HG03039 (cell line): Measurements from ENCODE around the gene AIFM2.
"Not testable (repeated sequence)": the region's sequence is repeated elsewhere in the genome, so short reads cannot be mapped to it uniquely, and the experiment has no call there.

Experiments
- ATAC-seq: cut with Tn5 transposase; IDR thresholded peaks from one replicate; pipeline ENCODE4 v1.9.1; 2021; ENCODE audit warnings: mild to moderate bottlenecking, moderate library complexity; ENCODE audit not compliant: unreplicated experiment

Gene AIFM2

DNA sequence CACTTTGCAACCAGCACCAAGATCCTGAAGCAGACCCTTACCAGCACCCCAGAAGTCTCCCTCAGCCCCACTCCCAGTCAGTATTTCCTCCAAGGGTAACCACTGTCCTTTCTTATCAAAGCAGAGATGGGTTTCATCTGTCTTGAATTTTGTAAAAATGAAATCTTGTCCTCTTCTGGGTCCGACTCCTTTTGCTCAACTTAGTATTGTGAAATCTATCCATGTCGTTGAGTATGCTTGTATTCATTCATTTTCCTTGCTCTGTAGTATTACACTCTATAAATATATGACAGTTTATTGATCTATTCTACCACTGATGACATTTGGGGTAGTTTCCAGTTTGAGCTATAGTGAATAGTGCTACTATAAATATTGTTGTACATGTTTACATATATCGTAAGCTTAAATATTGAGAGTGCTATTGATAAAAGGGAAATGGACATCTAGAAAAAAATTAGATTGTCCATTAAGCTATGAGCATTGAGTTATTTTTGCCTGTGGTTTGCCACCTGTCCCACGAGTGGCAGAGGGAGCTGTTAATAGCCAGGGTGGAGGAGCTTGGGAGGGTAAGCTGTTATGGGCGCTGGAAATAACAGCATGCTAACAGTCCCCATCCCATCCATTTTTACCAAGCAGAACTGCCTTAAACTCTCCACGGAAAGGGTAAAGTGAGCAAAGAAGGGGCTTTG is 36.5 kb downstream of the AIFM2 start:
- ATAC-seq, result no peak

DNA sequence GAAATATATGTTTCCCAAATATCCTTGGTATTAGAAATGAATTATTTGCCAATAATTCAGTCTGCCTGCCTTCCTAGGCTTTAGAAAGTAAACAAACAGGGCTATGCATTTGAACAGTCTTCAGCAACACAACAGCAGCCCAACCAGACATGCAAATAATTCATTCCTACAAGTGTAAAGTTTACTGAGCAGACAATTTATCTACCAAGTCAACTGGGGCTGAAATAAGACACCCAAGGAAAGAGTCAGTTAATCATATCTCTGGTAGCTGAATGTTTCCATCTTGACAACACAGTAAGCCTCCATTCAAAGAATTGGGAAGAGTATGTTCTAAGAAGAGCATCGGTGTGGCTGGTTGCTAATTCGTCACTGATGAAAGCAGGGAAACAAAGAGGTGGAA is 38.4 kb downstream of the AIFM2 start:
- ATAC-seq, result no peak

DNA sequence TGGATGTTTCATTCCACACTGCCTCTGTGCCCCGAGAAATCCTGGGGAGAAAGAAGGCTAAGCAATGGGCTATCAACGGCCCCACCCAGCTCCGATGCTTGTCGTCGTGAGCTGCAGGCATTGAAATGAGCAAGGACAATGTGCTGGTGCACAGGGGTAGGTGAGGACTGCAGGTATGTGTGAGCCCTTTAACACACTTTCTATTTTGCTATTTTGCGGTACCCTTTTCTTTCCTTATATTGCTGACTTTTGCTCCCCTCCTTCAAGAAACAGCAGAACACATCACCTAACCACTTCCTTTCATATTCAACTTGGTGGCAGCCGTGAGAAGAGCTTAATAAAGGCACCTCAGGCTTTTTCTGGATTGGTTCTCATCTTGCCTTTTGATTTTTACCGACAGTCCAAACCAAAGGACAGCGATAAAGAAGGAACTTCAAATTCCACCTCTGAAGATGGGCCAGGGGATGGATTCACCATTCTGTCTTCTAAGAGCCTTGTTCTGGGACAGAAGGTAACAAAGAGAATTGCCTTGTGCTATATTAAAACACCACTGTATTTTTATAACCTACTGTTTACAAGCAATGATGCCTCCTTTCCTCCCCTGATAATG is 39.2 kb downstream of the AIFM2 start:
- ATAC-seq, result no peak

DNA sequence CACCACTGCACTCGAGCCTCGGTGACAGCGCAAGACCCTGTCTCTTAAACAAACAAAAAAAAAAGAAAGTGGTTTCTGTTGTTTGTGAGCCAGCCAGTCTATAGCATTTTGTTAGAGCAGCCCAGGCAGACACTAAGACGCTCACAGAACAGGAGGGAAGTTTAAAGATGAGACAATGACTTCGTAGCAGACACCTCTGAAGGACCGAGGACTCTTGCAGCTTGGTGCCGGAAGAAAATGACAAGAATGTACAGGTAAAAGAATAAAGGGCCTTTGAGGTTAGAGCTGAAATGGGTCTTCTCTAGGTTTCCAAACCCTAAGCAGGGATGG is 40.3 kb downstream of the AIFM2 start:
- ATAC-seq, result no peak

DNA sequence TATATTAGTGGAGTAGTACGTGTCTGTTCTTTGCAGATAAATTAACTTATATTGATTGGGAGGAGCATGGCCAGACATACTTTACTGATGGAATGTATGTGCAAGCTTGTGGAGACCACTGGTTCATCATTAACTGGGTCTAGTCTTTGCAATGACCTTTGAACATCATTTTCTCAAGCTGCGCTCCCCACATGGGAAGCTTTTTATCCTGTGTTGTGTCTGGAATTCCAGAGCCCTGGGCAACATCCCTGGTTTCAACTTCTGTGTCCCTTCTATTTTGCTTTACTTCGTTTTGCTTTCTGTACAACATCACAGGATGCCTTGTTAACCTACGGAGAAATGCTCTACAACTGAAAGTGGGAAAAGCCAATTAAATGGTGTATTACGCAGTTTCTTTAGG is 41.7 kb downstream of the AIFM2 start:
- ATAC-seq, result no peak

DNA sequence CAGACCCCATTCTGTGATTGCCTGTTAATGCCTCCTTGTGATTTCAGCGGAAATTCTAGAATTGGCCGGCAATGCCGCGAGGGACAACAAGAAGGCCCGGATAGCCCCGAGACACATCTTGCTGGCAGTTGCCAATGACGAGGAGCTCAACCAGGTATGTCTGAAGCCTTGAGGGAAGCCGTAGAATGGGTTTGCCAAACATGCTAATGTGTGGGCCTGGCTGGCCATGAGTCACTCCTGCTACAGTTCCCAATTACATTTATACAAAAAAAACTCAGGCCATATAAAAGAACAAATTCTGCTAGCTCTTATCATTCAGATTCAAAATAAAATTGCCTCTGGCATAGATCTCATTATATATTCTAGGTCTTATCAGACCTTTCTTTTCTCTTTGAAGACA is 42.6 kb downstream of the AIFM2 start:
- no peak for ATAC-seq

DNA sequence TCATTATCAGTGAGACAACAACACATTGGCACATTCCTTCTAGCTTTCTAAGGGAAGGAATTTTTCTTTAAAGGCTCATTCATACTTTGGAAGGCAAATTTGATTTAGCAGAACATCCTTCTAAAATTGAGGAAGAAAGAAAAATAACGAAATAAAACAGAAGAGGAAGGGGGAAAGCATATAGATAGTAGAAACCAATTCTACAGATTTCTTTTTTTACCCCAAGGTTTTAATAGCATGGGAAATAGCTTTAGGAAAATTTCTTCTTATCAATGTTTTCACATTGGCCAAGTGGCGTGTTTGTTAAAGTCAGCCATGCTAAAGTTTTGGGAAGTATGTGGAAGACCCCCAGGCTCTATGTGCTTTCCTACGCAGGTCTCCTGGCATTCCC is 44.3 kb downstream of the AIFM2 start:
- ATAC-seq, result no peak

DNA sequence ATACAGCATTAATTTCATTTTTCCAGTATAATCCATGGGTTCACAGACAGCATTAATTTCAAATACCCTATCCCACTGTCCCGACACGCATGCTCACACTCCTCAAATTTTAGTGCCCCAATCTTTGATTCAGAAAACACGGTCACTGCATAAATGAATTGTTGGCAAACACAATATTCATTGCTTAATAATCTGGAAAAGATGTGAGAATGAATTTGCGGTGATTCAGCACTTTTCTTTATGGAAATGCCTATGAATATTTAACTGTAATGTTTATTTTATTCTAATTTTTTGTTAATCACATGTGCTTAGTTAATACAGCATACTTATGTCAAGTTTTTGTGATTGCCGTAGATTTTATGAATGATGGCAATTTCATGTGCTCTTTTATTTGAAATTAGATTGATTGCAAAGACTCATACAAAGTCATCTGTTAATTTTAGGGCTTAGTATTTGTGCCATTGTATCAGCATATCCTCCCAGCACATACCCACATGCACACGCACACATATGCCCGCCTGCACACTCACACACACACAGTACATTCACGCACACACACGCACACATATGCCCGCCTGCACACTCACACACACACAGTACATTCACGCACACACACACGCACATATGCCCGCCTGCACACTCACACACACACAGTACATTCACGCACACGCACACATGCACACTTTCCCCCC is 44.9 kb downstream of the AIFM2 start:
- no peak for ATAC-seq

DNA sequence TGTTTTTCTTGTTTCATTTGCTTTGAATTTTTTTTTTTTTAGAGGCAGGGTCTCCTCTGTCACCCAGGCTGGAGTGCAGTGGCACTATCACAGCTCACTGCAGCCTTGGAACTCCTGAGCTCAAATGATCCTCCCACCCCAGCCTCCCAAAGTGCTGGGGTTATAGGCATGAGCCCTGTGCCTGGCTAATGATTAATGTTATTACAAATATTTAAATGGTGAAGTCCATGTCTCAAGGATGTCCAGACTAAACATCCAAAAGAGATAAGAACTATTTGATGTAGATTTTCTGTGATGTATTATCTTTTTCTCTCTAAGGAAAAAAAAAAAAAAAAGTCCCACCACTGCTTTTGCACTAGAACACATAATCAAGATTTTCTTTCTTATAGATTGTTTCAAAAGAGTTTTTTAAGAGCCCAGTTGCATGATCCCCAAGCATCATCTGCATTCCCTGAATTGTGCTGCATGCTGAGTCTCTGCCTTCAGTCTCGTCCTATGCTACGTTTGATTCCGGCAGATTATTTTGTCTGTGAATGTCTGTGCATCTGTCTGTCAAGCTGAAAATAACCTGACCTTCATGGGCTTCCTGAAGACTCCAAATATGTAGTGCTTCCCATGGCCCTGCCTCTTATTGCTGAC is 46.5 kb downstream of the AIFM2 start:
- no peak for ATAC-seq

DNA sequence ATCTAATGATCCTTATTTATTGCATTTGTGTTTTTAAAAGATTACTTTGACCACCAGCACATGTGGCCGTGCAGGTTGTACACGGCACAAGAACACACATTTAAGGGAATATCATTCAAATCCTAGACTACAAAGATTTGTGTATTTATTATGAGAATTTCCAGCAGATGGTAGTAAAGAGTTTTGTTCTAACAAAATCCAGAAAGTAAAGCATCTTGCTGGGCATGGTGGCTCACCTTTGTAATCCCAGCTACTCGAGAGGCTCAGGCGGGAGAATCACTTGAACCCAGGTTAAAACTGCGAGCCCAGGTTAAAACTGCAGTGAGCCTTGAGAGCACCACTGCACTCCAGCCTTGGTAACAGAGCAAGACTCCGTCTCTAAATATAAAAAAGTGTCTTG is 48.4 kb downstream of the AIFM2 start:
- ATAC-seq, result no peak

DNA sequence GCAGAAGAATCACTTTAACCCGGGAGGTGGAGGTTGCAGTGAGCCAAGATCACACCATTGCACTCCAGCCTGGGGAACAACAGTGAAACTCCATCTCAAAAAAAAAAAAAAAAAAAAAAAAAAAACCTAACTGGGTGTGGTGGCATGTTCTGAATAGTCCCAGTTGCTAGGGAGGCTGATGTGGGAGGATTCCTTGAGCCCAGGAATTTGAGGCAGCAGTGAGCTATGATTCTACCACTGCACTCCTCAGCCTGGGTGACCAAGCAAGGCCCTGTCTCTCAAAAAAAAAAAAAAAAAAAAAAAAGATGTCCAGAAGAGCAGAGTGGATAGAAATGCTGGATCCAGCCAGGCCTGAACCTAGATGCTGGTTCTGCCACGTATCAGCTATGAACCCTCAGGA is 51.8 kb downstream of the AIFM2 start:
- not testable (repeated sequence) for ATAC-seq

DNA sequence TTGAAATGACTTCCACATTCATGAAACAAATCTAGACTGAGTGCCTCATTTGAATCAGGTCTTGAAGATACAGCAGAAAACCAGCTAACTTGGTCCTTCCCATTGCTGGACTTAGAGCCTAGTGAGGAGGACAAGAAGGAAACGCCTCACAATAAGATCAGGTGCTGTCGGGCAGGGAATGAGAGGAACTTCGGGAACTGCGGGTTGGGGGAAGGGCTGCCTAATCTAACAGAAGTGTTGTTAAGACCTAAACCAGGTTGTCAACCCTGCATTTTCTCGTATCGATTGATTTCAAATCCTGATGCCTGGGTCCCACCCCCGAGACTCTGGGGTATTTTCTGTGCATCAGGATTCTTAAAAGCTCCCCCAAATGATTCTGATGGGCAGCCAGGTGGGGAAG is 53.7 kb downstream of the AIFM2 start:
- no peak for ATAC-seq

DNA sequence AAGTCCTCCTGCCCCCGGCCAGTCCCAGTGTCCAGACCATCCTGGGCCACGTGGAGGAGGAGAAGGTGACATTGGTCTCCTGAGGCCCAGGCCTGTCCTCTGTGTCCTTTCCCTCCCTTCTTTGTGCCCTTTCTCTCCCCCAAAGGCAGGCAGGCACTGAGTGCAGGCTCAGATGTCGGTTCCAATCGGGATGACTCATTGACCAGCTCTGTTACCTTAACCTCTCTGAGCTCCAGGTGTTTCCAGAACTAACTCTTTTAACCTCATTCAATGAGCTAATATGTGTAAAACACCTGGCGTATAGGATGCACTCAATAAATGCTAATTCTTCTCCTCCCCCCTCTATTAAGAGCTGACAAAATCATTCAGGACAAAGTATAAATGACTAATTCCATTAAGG is 54.3 kb downstream of the AIFM2 start:
- no peak for ATAC-seq

DNA sequence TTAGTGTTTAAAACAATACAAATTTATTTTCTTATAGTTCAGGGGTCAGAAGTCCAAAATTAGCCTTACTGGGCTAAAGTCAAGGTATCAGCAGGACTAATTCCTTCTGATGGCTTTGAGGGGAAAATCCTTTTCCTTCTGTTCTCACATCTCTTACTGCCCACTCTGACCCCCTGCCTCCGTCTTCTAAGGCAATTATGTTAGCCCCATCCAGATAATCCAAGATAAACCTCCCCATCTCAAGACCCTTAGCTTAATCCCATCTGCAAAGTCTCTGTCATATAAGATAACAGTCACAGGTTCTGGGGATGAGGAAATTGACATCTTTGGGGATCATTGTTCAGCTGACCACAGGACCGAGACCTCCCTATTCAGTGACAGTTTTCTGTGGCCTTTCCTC is 57.7 kb downstream of the AIFM2 start:
- ATAC-seq, result no peak

DNA sequence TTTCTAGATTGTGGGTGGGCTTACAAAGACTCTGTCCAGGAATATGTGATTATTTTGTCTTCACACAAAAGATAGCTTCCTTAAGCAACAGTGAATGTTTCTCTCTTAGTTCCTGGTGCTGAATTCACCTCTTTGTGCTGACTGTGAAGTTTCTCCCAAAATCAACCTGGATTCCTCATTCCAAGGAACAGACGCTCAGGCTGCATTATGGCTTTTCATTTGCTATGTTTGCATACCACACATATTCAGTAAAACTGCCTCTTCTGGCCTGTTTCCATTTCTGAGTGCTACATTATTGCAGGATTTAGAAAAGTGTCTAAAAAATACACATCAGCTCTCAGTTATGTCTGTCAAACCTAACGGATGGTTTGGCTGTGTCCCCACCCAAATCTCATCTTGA is 58.5 kb downstream of the AIFM2 start:
- ATAC-seq, result no peak

DNA sequence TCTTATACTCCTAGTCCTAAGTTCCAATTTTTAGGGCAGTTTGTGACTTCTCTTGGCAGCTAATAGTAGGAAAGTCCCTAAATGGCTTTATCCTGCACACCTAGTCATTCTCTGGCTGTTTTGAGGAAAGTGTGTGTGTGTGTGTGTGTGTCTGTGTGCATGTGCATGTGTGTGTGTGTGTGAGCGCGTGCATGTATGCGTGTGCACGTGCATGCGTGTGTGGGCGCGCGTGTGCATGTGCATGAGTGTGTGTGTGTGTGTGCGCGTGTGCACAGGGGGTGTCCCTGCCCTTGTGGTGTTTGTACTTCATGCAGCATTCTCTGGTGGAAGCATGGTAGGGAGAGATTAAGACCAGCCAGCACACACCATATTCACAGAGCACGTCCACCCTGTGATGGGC is 61.8 kb downstream of the AIFM2 start:
- ATAC-seq, result no peak

DNA sequence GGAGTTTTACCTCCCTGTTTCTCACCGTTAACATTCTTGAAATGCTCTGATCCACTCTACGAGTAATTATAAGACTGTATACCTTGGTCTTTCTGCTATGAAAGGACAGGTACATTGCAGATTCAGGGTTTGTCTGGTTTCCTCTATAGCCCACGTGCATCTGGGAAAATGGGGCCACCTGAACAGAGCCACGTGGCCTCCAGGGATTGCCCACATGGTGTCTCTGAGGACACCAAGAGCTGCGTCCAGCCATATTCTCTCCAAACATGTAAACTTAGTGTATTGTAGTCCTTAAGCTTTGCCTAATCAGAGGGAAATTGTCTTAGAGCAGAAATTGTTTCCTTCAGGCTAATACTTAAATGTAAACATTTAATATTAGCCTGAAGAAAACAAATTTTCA is 63.3 kb downstream of the AIFM2 start:
- ATAC-seq, result no peak

DNA sequence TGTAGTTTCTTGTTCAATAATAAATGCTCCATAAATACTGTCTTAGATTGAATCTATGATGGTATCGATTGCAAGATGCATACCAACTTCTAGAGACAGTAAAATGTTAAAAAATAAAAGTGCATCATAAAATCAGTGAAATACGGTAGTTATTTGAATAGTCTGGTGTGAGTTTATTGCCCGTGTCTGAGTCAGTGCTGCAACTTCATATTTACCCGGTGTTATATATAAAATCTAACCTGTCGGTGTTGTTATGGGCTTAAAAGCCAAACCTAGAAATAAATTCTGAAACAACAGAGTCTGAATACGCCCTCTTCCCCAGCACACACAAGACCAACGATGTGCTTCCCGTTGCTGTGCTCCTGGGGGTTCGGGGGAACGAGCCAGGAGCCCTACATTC is 63.7 kb downstream of the AIFM2 start:
- ATAC-seq, result no peak

DNA sequence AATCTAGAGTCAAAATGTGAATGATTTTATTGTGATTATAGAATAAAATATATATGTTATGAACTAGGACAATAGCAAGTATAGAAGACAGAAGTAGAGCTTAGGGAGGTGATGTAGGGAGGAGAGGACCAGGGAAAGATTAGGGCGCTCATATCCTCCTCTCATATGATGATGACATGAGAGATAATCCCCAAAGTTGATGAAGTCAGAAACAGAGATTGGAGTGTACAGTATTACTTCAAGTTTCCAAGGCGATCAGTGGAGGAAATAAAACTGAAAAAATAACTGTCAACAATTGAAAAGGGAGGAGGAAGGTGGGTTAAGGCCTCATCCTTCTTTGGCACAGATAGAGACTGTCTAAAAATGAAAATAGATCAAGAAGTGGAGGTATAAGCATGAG is 65.0 kb downstream of the AIFM2 start:
- no peak for ATAC-seq

DNA sequence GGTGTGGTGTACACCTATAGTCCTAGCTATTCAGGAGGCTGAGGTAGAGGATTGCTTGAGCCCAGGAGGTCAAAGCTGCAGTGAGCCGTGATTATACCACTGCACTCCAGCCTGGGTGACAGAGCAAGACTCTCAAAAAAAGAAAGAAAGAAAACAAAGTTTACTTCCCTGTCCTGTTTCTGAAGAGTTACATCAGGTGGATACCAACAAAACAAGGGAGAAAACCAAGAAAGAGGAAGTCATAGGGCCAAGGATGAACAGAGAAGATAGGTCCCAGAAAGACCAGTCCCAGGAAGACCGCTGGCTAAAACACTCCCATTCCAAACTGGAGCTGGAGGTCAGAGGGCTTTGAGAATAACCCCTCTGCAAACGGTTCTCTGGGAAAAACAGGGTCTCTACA is 66.4 kb downstream of the AIFM2 start:
- no peak for ATAC-seq

DNA sequence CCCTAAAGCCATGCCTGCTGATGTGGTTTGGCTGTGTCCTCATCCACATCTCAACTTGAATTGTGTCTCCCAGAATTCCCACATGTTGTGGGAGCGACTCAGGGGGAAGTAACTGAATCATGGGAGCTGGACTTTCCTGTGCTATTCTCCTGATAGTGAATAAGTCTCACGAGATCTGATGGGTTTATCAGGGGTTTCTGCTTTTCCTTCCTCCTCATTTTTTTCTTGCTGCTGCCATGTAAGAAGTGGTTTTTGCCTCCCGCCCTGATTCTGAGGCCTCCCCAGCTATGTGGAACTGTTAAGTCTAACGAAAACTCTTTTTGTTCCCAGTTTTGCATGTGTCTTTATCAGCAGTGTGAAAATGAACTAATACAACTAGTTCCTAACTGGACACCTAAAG is 68.1 kb downstream of the AIFM2 start:
- ATAC-seq, result no peak

DNA sequence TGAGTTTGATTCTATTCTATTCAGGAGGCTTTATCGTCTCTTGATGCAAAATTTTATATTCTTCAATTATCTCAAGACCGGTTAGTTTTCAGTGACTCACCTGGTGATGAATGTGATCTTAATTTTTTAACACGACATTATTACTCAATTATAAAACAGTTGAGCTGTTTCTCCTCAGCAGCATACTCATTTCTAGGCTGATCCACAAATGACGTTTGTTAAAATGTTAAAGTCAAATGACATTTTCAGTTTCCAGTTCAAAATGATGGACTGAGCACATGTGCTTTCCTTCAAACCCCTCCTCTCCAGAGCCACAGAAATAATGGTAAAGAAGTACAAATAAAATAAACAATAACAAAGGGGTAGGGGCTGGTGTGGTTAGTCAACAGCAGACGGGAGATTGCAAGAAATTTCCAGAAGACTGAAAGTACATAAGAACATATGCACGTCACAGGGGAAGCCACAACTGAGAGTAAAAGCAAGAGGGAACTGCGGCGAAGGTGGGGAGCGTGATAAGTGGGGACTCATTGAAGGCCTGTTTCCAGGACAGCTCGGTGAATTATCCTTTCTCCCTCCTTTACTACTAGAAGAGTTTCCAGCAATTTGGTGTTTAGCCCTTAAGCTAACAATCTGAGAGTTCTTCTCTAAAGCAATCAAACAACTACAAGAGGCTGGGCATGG is 69.1 kb downstream of the AIFM2 start:
- ATAC-seq, result no peak
